Stimulated activated CD4-positive, alpha-beta T cell treated with anti-CD3 and anti-CD28 coated beads, Interleukin-1b, Interleukin-23, amount 100 ng/mL, for 4 hours (primary cell): ENCODE measurements around the gene KRT2.

Experiments used
- DNase-seq, 2 donors: peaks; one replicate each; pipeline ENCODE4 v3.0.0-alpha.2; 2020; ENCODE audit warnings: low read depth in 2 of 2

The KRT2 gene

DNA sequence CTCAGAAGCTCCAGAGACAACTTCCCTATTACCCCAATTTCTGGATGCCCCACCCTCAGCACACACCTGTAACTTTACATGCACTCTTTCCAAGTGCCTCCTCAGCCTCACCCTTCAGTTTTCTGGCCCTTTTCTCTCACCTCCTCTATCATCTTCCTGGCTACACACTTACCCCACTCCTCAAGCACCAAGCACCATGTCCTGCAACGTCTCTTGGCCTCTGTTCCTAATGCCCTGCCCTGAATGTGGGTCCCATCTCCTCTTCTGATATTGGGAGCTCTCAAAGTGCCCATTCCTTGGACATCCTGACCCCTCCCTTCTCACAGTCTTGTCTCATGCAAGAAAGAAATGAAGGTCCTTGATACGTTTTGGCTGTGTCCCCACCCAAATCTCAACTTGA lies 51.9 kb downstream of the KRT2 start:
- DNase-seq, result no peak

DNA sequence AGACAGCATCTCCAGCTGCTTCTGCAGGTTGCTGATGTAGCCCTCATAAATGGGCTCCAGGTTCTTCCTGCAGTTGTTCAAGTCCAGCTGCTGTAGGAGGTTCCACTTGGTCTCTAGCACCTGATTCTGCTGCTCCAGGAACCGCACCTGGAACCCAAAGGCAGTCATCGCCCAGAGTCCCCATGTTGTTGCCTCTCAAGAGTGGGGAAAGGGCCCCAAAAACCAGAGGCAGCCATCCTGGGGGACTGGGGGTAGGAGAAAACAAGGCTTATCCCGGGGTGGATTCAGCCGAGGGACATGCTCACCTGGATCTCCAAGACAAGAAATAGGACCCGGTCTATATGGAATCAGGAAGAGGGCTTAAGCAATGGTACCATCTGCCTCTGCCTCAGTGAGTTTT lies 53.0 kb downstream of the KRT2 start:
- no peak for DNase-seq
